GM19099 (cell line): ENCODE results near the gene LIMS2.

Experiments
- POLR2A ChIP-seq: IDR thresholded peaks from 3 replicates; pipeline ENCODE4 v1.6.1; 2011; ENCODE audit warnings: low read depth; ENCODE audit not compliant: insufficient read length; ENCODE audit errors: extremely low read depth

Gene LIMS2

GRCh38 chr2:127641846-127642507 is 33.4 kb downstream of the LIMS2 start:
- no peak for TF ChIP-seq POLR2A

GRCh38 chr2:127641133-127641532 is 34.2 kb downstream of the LIMS2 start:
- no peak for TF ChIP-seq POLR2A

GRCh38 chr2:127640082-127641072 is 35.0 kb downstream of the LIMS2 start:
- TF ChIP-seq POLR2A, result no peak

- TF ChIP-seq POLR2A, result no peak
Measured at GRCh38 chr2:127639111-127639474, 36.2 kb downstream of the LIMS2 start.

GRCh38 chr2:127638361-127639110 is 36.8 kb downstream of the LIMS2 start:
- no peak for TF ChIP-seq POLR2A

DNA sequence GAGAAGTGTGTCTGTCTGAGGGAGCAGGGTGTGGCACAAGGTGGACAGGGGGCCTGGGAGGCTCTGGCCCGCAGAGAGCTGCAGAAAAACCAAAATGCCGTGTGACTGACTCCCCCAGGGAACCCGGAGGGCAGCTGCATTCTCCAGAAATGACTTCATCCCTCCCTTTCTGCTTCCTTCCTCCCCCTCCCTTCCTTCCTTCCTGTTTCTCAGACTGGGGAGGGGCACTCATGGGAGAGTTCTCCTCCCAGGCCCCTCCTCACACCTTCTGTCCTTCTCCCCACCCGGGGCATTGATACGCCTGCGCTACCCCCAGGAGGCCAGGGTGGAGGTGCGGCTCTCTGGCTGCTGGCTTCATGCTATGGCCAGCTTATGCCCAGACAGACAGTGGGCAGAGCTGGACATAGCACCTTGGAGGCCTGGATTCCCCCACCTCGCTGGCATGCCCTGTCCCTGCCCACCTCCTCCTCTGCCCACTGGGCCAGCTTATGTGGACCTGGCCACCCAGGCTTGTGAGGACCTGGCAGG is 37.5 kb downstream of the LIMS2 start:
- no peak for TF ChIP-seq POLR2A

- TF ChIP-seq POLR2A, result no peak
Measured at GRCh38 chr2:127637236-127637630, 38.1 kb downstream of the LIMS2 start.

GRCh38 chr2:127636248-127637235 is 38.8 kb downstream of the LIMS2 start:
- TF ChIP-seq POLR2A, result no peak

GRCh38 chr2:127635380-127636237 is 39.7 kb downstream of the LIMS2 start:
- no peak for TF ChIP-seq POLR2A

- no peak for TF ChIP-seq POLR2A
Measured at GRCh38 chr2:127634626-127635379, 40.5 kb downstream of the LIMS2 start.

DNA sequence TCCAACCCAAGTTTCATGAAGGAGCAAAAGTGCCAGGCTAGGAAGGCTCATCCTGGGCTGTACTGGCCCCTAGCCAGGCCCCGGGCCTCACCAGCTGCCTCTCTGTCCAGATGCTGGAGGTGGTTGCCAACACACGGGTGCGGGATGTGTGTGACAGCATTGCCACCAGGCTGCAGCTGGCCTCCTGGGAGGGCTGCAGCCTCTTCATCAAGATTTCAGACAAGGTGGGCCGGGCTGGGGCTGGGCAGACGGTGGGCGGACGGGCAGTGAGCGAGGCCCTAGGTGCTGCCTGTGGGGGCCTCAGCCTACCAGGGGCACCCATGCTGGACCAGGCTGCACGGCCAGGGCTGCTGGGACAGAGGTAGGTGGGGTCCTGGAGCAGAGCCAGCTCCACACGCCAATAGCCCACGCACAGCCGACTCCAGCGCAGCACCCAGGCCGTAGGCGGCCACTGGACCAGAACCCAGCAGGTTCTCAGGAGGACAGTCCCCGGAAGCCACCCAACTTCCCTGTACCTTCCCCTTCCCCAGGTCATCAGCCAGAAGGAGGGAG is 41.2 kb downstream of the LIMS2 start:
- no peak for TF ChIP-seq POLR2A

GRCh38 chr2:127633556-127634065 is 41.7 kb downstream of the LIMS2 start:
- TF ChIP-seq POLR2A, result no peak
